GM23338 (cell line): ENCODE measurements around the gene NUDT12. TPM values are rescaled to one million over a fixed set of nuclear protein-coding genes. Genes with fewer than 3 reads are reported as not detected.
A peak's percentile ranks its signal among the peaks of the same experiment; 100 is the strongest.

ENCODE experiments used
- ATAC-seq: fragments of 200-7000 bp; cut with Tn5 transposase; 3 replicates; pipeline ENCODE4 v1.9.1; 2020
- DNase-seq: peaks from one replicate; pipeline ENCODE4 v3.0.0-alpha.2; 2015; ENCODE audit warnings: low spot score
- H2AFZ ChIP-seq: fragments of 200-600 bp; sonication (generic); 2 replicates; pipeline ENCODE4 v1.8.0; 2016; ENCODE audit warnings: antibody characterized with exemption, mild to moderate bottlenecking, moderate library complexity
- H3F3A ChIP-seq: fragments of 200-600 bp; sonication (generic); replicated peaks from 2 replicates; pipeline ENCODE4 v1.8.0; 2017; ENCODE audit warnings: antibody characterized with exemption, mixed run types, low read depth
- H3K27ac ChIP-seq: fragments of 200-600 bp; sonication (generic); 2 replicates; pipeline ENCODE4 v1.6.1; 2016; ENCODE audit warnings: low read depth
- H3K27me3 ChIP-seq: fragments of 200-600 bp; sonication (generic); 2 replicates; pipeline ENCODE4 v1.8.0; 2016; ENCODE audit warnings: mild to moderate bottlenecking, mixed run types, moderate library complexity; ENCODE audit not compliant: insufficient read depth
- H3K36me3 ChIP-seq: fragments of 200-600 bp; sonication (generic); 2 replicates; pipeline ENCODE4 v1.8.0; 2016; ENCODE audit warnings: mild to moderate bottlenecking; ENCODE audit not compliant: insufficient read depth
- H3K4me1 ChIP-seq: fragments of 200-600 bp; sonication (generic); 2 replicates; pipeline ENCODE4 v1.8.0; 2016; ENCODE audit warnings: mild to moderate bottlenecking, moderate library complexity; ENCODE audit not compliant: insufficient read depth
- H3K4me2 ChIP-seq: fragments of 200-600 bp; sonication (generic); 2 replicates; pipeline ENCODE4 v1.7.1; 2017; ENCODE audit warnings: mixed run types
- H3K4me3 ChIP-seq: fragments of 200-600 bp; sonication (generic); 2 replicates; pipeline ENCODE4 v1.6.1; 2016; ENCODE audit warnings: mixed run types
- H3K79me2 ChIP-seq: fragments of 200-600 bp; sonication (generic); replicated peaks from 2 replicates; pipeline ENCODE4 v1.8.0; 2017; ENCODE audit warnings: mild to moderate bottlenecking; ENCODE audit not compliant: insufficient read depth
- H3K9me2 ChIP-seq: fragments of 200-600 bp; sonication (generic); 2 replicates; pipeline ENCODE4 v1.8.0; 2017; ENCODE audit not compliant: insufficient read depth
- H4K20me1 ChIP-seq: fragments of 200-600 bp; sonication (generic); replicated peaks from 2 replicates; pipeline ENCODE4 v1.8.0; 2017; ENCODE audit warnings: mild to moderate bottlenecking; ENCODE audit not compliant: insufficient read depth
- H3K27ac Mint-ChIP-seq: 2 replicates; pipeline ENCODE4 v1.8.0; 2020; ENCODE audit warnings: inconsistent platforms, mild to moderate bottlenecking, moderate library complexity, mixed read lengths
- H3K27me3 Mint-ChIP-seq: 3 replicates; pipeline ENCODE4 v1.8.0; 2022; ENCODE audit warnings: low read depth, mild to moderate bottlenecking, moderate library complexity, mixed read lengths, inconsistent platforms; ENCODE audit not compliant: insufficient read depth, poor library complexity
- H3K36me3 Mint-ChIP-seq: 3 replicates; pipeline ENCODE4 v1.8.0; 2021; ENCODE audit warnings: low read depth, mild to moderate bottlenecking, inconsistent platforms, moderate library complexity, mixed read lengths
- H3K4me1 Mint-ChIP-seq: 3 replicates; pipeline ENCODE4 v1.8.0; 2020; ENCODE audit warnings: mild to moderate bottlenecking, inconsistent platforms, mixed read lengths
- H3K4me3 Mint-ChIP-seq: 3 replicates; pipeline ENCODE4 v1.8.0; 2021; ENCODE audit warnings: moderate library complexity, mild to moderate bottlenecking, inconsistent platforms, mixed read lengths
- H3K9me3 Mint-ChIP-seq: 3 replicates; pipeline ENCODE4 v1.8.0; 2020; ENCODE audit warnings: moderate library complexity, mild to moderate bottlenecking, inconsistent platforms, mixed read lengths
- STAT1 ChIP-seq: IDR thresholded peaks from one replicate; pipeline ENCODE4 v1.6.1; 2016; ENCODE audit warnings: antibody characterized with exemption; ENCODE audit not compliant: unreplicated experiment
- polyA plus RNA-seq: library from polyadenylated mRNA; unstranded; fragments of >200 nt; fragmentation: Nextera tagmentation; extraction: Ambion mirVana; gene quantifications from 2 replicates; pipeline ENCODE4 v1.2.1, GENCODE V29; 2016
- total RNA-seq: library from RNA; depleted of rRNA; stranded (reverse); fragments of >200 nt; shearing (Covaris generic); gene quantifications from 2 replicates; pipeline ENCODE4 v1.2.3, GENCODE V29; 2014
- TF ChIP-seq, protein P1 (sequence below), 2 experiments: fragments of 200-600 bp in 1 of 2; sonication (generic) in 1 of 2; conservative IDR thresholded peaks; 2 replicates each; pipeline versions ENCODE4 v1.5.1 to v1.6.1; 2016 to 2017; ENCODE audit warnings: antibody characterized with exemption in 2 of 2, low read depth in 2 of 2, mild to moderate bottlenecking in 2 of 2, moderate library complexity in 1 of 2
- TF ChIP-seq, protein P2 (sequence below): fragments of 250-450 bp; sonication (Bioruptor Pico); IDR thresholded peaks from 2 replicates; pipeline ENCODE4 v1.5.0; 2020; ENCODE audit warnings: mild to moderate bottlenecking, moderate library complexity

The NUDT12 gene
- total and polyA plus RNA-seq, 2 experiments from 2014 or later = 11.5 to 12.8 TPM

DNA sequence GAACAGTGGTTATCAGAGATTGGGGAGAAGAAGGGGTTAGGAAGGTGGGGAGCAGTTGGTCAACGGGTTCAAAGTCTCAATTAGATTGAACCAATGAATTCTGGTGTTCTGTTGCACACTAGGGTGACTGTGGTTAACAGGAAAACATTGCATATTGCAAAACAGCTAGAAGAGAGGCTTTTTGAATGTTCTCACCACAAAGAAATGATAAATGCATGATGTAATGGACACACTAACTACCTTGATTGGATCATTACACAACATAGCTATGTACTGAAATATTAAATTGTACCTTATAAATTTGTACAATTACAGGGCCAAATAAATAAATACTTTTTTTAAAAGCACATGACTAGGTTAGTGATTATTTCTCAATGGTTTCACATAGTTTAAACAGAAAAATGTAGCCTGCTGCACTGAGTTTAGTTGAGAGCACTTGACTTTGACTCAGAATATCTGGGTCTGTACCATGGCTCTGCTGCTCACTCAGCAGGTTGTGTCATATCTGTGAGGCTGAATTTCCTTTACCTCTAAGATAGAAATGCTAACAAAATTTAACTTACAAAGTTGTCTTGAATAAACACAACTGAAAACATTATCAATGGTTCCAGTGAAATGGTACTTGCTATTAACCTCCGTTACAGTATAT is 30.4 kb downstream of the NUDT12 start (continued):
- no peak for TF ChIP-seq STAT1

DNA sequence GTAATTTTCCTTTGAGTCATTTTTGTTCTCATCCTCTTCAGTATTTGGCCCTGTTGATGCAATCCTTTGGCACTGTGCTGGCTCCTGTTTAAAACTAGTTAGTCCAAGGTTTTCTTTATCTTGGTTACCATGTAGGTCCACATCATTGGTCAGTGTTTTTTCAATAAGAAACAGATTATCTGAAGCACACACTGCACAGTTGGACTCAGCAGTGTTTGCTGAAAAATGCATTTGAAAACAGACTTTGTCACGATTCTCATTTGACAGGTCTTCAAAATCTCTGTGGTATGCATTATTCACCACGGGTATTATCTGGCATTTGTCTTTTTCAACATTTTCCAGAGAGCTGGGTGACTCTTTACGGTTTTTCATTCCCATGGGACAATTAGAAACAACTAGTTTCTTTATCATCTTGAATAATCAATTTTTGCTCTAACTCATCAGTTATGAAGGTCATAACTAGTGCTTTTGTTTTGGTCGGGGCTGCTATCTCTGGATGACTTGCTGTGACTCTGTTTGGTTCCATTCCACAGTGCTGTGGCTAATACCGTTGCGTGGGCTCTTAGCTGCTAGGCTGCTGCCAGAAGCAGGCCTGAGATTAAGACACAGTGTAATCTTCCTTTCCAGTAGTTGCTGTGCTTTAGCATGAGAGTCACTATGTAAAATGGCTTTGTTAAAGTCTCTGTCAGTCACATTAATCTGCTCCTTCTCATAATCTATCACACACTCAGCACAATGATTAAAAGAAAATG is 36.2 kb downstream of the NUDT12 start:
- Histone ChIP-seq H2AFZ (peak overlapping the region; percentile 73), H3K9me2 (no peaks in the 10 kb centered on the region), H3K4me3 (no peak overlapping the region), H3K4me1 (no peaks in the 10 kb centered on the region), H3K36me3 (no peaks in the 10 kb centered on the region), H4K20me1 (no peaks in the 10 kb centered on the region), H3K27ac (no peak overlapping the region), H3K4me2 (no peak overlapping the region), H3K79me2 (no peaks in the 10 kb centered on the region), H3K27me3 (no peaks in the 10 kb centered on the region), H3F3A (no peaks in the 10 kb centered on the region)
- TF ChIP-seq, protein P1, sequence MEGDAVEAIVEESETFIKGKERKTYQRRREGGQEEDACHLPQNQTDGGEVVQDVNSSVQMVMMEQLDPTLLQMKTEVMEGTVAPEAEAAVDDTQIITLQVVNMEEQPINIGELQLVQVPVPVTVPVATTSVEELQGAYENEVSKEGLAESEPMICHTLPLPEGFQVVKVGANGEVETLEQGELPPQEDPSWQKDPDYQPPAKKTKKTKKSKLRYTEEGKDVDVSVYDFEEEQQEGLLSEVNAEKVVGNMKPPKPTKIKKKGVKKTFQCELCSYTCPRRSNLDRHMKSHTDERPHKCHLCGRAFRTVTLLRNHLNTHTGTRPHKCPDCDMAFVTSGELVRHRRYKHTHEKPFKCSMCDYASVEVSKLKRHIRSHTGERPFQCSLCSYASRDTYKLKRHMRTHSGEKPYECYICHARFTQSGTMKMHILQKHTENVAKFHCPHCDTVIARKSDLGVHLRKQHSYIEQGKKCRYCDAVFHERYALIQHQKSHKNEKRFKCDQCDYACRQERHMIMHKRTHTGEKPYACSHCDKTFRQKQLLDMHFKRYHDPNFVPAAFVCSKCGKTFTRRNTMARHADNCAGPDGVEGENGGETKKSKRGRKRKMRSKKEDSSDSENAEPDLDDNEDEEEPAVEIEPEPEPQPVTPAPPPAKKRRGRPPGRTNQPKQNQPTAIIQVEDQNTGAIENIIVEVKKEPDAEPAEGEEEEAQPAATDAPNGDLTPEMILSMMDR (conservative IDR thresholded peaks at IDR 0.05; ENCODE audit: low read depth in 2 of 2) = no peak
- DNase-seq = no peak
- H3K36me3 Mint-ChIP-seq = no peaks in the 10 kb centered on the region
- no peak; the same call in 2 of the 3 replicates for ATAC-seq
- no peak overlapping the region for H3K4me3 Mint-ChIP-seq
- H3K4me1 Mint-ChIP-seq = peaks cover 3% of the 10 kb centered on the region; the same call in 1 of the 3 replicates
- H3K9me3 Mint-ChIP-seq = no peaks in the 10 kb centered on the region
- no peaks in the 10 kb centered on the region for H3K27me3 Mint-ChIP-seq
- no peak overlapping the region for H3K27ac Mint-ChIP-seq

DNA sequence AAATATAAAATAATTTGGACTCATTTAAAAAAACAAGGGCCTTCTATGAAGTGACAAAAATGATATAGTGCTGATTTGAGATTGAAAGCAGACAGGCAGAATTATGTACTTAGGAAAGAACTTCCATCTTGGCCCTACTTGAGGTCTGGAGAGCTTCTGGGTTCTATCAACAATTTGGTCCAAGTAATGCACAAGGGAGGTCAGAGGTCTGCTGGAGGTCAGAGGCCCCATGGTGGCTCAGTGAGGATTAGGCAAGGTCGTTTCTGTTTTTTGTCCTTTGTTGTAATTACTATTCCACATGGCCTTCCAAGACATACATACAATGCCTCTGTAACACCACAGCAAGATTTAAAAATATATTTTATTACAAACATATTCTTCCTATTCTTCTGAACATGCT is 37.2 kb downstream of the NUDT12 start:
- Histone ChIP-seq H3K36me3 (no peaks in the 10 kb centered on the region), H3K27ac (no peak overlapping the region), H3K4me1 (no peaks in the 10 kb centered on the region), H4K20me1 (no peaks in the 10 kb centered on the region), H3K9me2 (no peaks in the 10 kb centered on the region), H3K27me3 (no peaks in the 10 kb centered on the region), H3K4me2 (no peak overlapping the region), H2AFZ (no peak overlapping the region), H3F3A (no peaks in the 10 kb centered on the region), H3K4me3 (no peak overlapping the region), H3K79me2 (no peaks in the 10 kb centered on the region)
- DNase-seq (no peak), ATAC-seq (no peak)
- no peaks in the 10 kb centered on the region for H3K27me3 Mint-ChIP-seq
- no peak overlapping the region for H3K27ac Mint-ChIP-seq
- H3K4me1 Mint-ChIP-seq = peaks cover 3% of the 10 kb centered on the region; the same call in 1 of the 3 replicates
- no peak overlapping the region for H3K4me3 Mint-ChIP-seq
- H3K9me3 Mint-ChIP-seq = no peaks in the 10 kb centered on the region
- no peaks in the 10 kb centered on the region for H3K36me3 Mint-ChIP-seq
- TF ChIP-seq, protein P2, sequence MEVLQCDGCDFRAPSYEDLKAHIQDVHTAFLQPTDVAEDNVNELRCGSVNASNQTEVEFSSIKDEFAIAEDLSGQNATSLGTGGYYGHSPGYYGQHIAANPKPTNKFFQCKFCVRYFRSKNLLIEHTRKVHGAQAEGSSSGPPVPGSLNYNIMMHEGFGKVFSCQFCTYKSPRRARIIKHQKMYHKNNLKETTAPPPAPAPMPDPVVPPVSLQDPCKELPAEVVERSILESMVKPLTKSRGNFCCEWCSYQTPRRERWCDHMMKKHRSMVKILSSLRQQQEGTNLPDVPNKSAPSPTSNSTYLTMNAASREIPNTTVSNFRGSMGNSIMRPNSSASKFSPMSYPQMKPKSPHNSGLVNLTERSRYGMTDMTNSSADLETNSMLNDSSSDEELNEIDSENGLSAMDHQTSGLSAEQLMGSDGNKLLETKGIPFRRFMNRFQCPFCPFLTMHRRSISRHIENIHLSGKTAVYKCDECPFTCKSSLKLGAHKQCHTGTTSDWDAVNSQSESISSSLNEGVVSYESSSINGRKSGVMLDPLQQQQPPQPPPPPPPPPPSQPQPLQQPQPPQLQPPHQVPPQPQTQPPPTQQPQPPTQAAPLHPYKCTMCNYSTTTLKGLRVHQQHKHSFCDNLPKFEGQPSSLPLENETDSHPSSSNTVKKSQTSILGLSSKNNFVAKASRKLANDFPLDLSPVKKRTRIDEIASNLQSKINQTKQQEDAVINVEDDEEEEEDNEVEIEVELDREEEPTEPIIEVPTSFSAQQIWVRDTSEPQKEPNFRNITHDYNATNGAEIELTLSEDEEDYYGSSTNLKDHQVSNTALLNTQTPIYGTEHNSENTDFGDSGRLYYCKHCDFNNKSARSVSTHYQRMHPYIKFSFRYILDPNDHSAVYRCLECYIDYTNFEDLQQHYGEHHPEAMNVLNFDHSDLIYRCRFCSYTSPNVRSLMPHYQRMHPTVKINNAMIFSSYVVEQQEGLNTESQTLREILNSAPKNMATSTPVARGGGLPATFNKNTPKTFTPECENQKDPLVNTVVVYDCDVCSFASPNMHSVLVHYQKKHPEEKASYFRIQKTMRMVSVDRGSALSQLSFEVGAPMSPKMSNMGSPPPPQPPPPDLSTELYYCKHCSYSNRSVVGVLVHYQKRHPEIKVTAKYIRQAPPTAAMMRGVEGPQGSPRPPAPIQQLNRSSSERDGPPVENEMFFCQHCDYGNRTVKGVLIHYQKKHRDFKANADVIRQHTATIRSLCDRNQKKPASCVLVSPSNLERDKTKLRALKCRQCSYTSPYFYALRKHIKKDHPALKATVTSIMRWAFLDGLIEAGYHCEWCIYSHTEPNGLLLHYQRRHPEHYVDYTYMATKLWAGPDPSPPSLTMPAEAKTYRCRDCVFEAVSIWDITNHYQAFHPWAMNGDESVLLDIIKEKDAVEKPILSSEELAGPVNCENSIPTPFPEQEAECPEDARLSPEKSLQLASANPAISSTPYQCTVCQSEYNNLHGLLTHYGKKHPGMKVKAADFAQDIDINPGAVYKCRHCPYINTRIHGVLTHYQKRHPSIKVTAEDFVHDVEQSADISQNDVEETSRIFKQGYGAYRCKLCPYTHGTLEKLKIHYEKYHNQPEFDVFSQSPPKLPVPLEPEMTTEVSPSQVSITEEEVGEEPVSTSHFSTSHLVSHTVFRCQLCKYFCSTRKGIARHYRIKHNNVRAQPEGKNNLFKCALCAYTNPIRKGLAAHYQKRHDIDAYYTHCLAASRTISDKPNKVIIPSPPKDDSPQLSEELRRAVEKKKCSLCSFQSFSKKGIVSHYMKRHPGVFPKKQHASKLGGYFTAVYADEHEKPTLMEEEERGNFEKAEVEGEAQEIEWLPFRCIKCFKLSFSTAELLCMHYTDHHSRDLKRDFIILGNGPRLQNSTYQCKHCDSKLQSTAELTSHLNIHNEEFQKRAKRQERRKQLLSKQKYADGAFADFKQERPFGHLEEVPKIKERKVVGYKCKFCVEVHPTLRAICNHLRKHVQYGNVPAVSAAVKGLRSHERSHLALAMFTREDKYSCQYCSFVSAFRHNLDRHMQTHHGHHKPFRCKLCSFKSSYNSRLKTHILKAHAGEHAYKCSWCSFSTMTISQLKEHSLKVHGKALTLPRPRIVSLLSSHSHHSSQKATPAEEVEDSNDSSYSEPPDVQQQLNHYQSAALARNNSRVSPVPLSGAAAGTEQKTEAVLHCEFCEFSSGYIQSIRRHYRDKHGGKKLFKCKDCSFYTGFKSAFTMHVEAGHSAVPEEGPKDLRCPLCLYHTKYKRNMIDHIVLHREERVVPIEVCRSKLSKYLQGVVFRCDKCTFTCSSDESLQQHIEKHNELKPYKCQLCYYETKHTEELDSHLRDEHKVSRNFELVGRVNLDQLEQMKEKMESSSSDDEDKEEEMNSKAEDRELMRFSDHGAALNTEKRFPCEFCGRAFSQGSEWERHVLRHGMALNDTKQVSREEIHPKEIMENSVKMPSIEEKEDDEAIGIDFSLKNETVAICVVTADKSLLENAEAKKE = no peak
